ENCODE measurements around the gene SH3RF3. TPM values are rescaled to one million over a fixed set of nuclear protein-coding genes. Genes with fewer than 3 reads are reported as not detected.

Gene SH3RF3
- total RNA-seq, 1 experiment from 2014 or later: not detected

DNA sequence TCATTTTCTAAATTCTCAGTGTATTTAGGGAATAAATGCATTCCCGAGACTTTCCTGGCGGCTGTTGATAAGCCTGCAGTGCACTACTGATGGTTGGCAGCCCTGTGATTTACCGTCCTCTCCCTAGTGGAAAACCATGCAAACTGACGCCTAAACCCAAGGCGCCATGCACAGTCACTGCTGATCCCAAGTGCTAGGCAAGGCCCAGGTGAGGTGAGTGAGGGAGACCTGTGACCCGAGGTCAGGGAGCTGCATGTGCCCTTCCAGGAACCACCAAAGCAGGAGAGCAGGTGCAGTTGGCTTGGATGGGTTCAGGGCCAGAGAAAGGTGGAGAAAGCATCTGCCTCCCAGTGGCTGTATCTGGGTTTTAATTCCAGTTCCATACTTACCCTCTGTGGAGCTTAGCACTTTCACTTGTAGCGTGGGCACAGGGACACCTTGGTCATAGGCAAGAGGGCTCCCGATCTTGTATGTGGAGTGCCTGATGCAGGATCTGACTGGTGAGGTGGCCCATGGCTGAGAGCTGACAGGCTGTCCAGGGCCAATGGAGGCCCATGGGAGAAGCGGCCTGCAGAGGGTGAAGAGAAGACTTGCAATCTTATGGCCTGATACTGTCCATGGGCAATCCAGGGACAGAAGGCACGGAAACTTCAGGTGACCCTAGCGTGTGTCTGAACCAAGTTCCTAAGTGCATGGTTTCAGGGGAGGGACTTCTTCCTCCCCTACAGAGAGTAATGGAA, 131.3 kb downstream of the SH3RF3 start (continued):
- no peak for TF ChIP-seq ZBTB33 (IDR thresholded peaks at IDR 0.05; ENCODE audit: extremely low read depth, insufficient replicate concordance, low read length)
- TF ChIP-seq SIN3A (IDR thresholded peaks at IDR 0.05; ENCODE audit: low read depth): no peak
- no peak for TF ChIP-seq CBX3 (IDR thresholded peaks at IDR 0.05; ENCODE audit: low read depth)
- TF ChIP-seq SP1 (IDR thresholded peaks at IDR 0.05; ENCODE audit: low read depth): no peak
- no peak for TF ChIP-seq POLR2AphosphoS5 (IDR thresholded peaks at IDR 0.05; ENCODE audit: low read depth, low read length)
- no peak for TF ChIP-seq JUND (IDR thresholded peaks at IDR 0.05)
- TF ChIP-seq YY1 (IDR thresholded peaks at IDR 0.05; ENCODE audit: extremely low read depth, insufficient replicate concordance, low read depth, low read length): no peak
- TF ChIP-seq ZFX (IDR thresholded peaks at IDR 0.05): no peak
- TF ChIP-seq RAD21 (IDR thresholded peaks at IDR 0.05; ENCODE audit: low read depth): no peak
- no peak for TF ChIP-seq EGR1 (IDR thresholded peaks at IDR 0.05; ENCODE audit: low read depth)
- TF ChIP-seq ELF1 (IDR thresholded peaks at IDR 0.05; ENCODE audit: borderline replicate concordance, low read depth): no peak
- TF ChIP-seq ATF3 (IDR thresholded peaks at IDR 0.05): no peak
- TF ChIP-seq EZH2phosphoT487 (IDR thresholded peaks at IDR 0.05; ENCODE audit: borderline replicate concordance): no peak

Measured in HCT116 (cell line).